VCaP (cell line): ENCODE results near the gene ACBD6.

Experiments used
- H3K27ac ChIP-seq: fragments of 450-650 bp; 2 replicates; pipeline ENCODE4 v1.5.1; 2017
- TF ChIP-seq, protein P1 (sequence below): fragments of 450-650 bp; conservative IDR thresholded peaks from 2 replicates; pipeline ENCODE4 v1.5.1; 2017; ENCODE audit warnings: mild to moderate bottlenecking, moderate library complexity

The ACBD6 gene

DNA sequence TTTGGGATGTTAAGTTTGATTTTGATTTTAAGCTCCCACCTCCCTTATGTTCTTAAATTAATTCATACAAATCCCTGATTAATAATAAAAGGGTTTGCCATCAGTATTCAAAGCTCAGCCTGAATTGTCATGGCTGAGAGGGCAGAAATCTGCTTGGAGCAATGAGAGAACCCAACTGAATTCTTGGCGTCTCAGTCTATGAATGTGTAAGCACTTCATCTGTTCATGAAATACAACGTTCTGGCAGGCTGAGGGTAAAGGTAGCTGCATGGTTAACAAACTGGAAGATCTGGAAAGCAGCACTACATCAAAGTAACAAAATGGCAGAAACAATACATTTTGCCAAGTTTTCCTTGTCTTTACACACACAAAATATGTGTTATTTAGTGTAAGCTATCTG is 95.3 kb downstream of the ACBD6 start:
- no peak overlapping the region for H3K27ac ChIP-seq
- TF ChIP-seq, protein P1, sequence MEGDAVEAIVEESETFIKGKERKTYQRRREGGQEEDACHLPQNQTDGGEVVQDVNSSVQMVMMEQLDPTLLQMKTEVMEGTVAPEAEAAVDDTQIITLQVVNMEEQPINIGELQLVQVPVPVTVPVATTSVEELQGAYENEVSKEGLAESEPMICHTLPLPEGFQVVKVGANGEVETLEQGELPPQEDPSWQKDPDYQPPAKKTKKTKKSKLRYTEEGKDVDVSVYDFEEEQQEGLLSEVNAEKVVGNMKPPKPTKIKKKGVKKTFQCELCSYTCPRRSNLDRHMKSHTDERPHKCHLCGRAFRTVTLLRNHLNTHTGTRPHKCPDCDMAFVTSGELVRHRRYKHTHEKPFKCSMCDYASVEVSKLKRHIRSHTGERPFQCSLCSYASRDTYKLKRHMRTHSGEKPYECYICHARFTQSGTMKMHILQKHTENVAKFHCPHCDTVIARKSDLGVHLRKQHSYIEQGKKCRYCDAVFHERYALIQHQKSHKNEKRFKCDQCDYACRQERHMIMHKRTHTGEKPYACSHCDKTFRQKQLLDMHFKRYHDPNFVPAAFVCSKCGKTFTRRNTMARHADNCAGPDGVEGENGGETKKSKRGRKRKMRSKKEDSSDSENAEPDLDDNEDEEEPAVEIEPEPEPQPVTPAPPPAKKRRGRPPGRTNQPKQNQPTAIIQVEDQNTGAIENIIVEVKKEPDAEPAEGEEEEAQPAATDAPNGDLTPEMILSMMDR = no peak

DNA sequence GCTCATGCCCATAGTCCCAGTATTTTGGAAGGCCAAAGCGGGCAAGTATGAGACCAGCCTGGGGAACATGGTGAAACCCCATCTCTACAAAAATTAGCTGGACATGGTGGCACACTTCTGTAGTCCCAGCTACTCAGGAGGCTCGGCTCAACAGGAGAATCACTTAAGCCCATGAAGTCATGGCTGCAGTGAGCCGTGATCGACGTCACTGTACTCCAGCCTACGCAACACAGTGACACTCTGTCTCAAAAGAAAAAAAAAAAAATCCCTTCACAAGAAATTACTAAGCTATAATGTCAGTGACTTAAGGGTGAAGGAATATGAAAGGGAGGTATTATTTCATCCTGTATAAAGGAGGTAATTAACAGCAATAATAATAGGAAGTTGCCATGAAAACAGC is 99.8 kb downstream of the ACBD6 start:
- TF ChIP-seq, protein P1 = no peak
- H3K27ac ChIP-seq = no peak overlapping the region

DNA sequence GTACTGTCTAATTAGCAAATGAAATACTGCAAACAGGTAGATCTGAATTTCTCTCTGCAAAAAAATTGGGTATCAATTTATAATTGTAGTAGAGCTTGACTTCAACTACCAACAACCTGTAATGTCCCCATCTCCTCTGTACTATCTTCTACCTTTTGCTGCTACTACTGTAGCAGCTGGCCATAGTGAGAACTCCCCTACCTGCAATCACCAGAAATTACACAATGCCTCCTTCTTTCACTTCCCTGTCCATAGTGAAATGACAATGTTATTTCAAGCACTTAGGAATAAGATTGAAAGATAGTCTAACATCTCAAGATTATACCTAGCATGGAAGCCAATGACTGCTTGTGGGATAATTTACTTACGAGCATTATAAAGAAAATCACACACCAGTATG is 100.4 kb downstream of the ACBD6 start:
- TF ChIP-seq, protein P1 = no peak

GRCh38 chr1:180397175-180397574 is 105.2 kb downstream of the ACBD6 start:
- TF ChIP-seq, protein P1 = no peak
- H3K27ac ChIP-seq = no peak overlapping the region

More for the DNA sequence above, 100.4 kb downstream of the ACBD6 start:
- no peak overlapping the region for H3K27ac ChIP-seq

GRCh38 chr1:180392427-180393145 is 109.8 kb downstream of the ACBD6 start:
- H3K27ac ChIP-seq = no peak overlapping the region
- TF ChIP-seq, protein P1 = no peak

GRCh38 chr1:180392020-180392419 is 110.4 kb downstream of the ACBD6 start:
- TF ChIP-seq, protein P1 = no peak
- H3K27ac ChIP-seq = no peak overlapping the region

DNA sequence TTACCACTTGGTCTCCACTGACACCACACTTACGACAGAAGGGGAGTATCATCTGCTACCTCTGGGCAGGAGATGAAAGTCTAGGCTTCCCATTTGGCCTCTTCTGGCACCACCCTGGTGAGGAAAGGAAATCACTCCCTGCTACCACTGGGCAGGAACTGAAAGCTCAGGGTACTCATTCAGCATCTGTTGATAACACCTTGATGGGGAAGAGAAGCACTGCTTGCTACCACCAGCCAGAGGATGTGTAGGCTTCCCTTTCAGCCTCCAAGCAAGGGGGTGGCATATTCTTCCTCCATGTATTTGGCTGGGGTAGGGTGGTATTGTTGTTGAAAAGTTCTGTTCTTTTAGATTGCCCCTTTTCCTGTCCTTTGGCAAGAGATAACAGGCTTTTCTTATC is 115.0 kb downstream of the ACBD6 start:
- TF ChIP-seq, protein P1 = no peak
- H3K27ac ChIP-seq = no peak overlapping the region
